Activated T-cell treated with anti-CD3 and anti-CD28 coated beads for 48 hours (primary cell): ENCODE results near the gene RUNX3.
"Not testable (repeated sequence)": the region's sequence is repeated elsewhere in the genome, so short reads cannot be mapped to it uniquely, and the experiment has no call there.

Source experiments
- DNase-seq: peaks from one replicate; pipeline ENCODE4 v3.0.0-alpha.2; 2020; ENCODE audit warnings: low read depth

The RUNX3 gene

GRCh38 chr1:24930260-24931145, at the start of gene RUNX3:
Gene RUNX3, minus strand, starts transcription at chr1:24930276. Its CDS starts 408 bp downstream, at chr1:24929868.
- peak; percentile 93 for DNase-seq

GRCh38 chr1:24979232-24979631, 49.2 kb upstream of the RUNX3 start:
- not testable (repeated sequence) for DNase-seq

- no peak for DNase-seq
These were observed 48.4 kb upstream of the RUNX3 start for GRCh38 chr1:24978383-24979032.

- DNase-seq, result no peak
These were observed 45.3 kb upstream of the RUNX3 start for GRCh38 chr1:24975391-24975790.

GRCh38 chr1:24973315-24973714, 43.2 kb upstream of the RUNX3 start:
- no peak for DNase-seq

- no peak for DNase-seq
These were observed 42.8 kb upstream of the RUNX3 start for GRCh38 chr1:24972915-24973242.

GRCh38 chr1:24972221-24972914, 42.3 kb upstream of the RUNX3 start:
- DNase-seq, result no peak

- no peak for DNase-seq
These were observed 41.1 kb upstream of the RUNX3 start for GRCh38 chr1:24970926-24971875.

- no peak for DNase-seq
These were observed 40.3 kb upstream of the RUNX3 start for GRCh38 chr1:24970399-24970753.

- DNase-seq, result no peak
These were observed 39.7 kb upstream of the RUNX3 start for GRCh38 chr1:24969596-24970398.

- DNase-seq, result no peak
These were observed 39.0 kb upstream of the RUNX3 start for GRCh38 chr1:24968941-24969585.

GRCh38 chr1:24967962-24968361, 37.9 kb upstream of the RUNX3 start:
- DNase-seq, result no peak

GRCh38 chr1:24967555-24967954, 37.5 kb upstream of the RUNX3 start:
- DNase-seq, result no peak

- DNase-seq, result peak; percentile 80
These were observed 36.8 kb upstream of the RUNX3 start for GRCh38 chr1:24966724-24967346.

GRCh38 chr1:24966121-24966723, 36.1 kb upstream of the RUNX3 start:
- DNase-seq, result no peak

GRCh38 chr1:24965571-24965930, 35.5 kb upstream of the RUNX3 start:
- no peak for DNase-seq

GRCh38 chr1:24964811-24965570, 34.9 kb upstream of the RUNX3 start:
- DNase-seq, result peak; percentile 93

GRCh38 chr1:24963943-24964693, 34.0 kb upstream of the RUNX3 start:
- no peak for DNase-seq
